ENCODE data around the gene FAM110C.
"Not testable (repeated sequence)": the region's sequence is repeated elsewhere in the genome, so short reads cannot be mapped to it uniquely, and the experiment has no call there.

FAM110C gene

DNA sequence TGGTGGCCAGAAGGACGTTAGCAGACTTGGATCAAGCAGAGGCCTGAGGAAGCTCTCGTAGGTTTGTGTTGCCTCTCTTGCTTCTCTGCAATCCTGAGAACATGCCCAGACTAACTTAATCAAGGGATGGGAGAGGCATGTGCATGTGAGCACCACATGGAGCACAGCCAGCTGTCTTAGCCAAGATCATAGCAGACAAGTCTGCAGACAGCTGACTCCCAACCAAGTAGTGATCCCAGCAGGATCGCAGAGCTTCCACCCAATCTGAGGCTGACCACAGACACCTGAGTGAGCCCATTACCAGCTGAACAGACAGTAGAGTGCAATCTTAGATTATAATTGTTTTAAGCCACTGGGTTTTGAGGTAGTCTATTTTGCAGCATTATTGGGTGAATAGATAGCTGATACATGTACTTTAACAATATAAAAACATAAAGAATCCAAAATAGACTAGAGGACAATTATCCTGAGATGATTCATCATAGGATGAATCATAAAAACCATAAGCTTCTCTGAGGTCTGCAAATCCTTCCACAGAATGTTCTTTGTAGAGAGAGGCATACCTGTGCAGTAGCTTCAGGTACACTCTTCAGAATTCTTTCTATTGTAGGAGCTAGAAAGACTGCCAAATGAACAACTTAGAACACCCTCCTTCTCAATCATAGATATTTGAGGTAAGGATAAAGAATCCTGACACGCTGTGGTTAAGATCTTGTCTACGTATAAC, 25.2 kb upstream of the FAM110C start:
- H3K27ac ChIP-seq (ENCODE audit: extremely low read depth, low read depth, low read length), result no peak overlapping the region
- CTCF ChIA-PET, result interaction anchor here (0.6 kb wide), 1 partner anchor 574 kb away, joined by 4 read pairs; no protein-coding TSS in a partner anchor

DNA sequence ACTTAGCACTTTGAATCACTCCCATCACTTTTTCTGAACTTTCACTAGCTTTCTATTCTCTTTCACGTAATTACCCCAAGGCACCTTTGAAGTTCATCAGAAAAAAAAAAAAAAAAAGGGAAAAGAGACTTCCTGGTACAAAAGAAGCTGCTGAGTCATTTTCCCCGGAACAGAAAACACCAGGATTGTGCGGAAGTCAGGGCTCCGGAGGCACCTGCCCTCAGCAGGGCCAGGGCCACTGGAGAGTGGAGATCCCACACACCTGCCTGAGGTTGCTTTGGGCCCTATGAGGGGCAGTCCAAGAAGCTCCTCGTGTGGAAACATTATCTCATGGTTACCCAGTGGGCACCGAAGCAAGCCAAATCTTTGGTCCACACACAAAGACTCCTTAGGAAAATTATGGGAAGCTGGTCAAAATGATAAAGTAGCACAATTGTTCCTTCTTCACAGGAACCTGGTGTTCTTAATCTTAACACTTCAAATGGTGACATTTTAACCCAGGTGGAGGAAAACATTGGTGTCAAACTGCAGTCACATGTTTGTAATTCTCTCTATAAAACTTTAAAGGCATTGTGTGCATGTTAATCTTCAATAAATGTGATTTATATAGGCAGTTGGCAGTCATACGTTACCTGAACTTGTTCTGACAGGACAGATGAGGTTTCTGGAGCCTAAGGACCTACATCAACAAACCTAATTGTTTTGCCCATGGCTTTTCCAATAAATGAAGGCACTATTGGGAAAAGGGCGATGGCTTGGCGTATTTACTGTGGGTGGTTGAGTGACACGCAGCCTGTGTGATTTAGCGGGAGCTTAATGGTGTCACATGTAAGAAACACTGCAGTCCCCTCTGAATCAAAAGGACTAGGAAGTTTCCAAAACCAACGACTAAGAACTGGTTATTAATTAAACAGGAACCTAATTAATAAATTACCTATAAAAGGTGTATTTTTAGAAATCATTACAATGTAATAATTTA, 23.4 kb upstream of the FAM110C start:
- Histone ChIP-seq H3K4me3 (ENCODE audit: low read depth, low read length) (no peak overlapping the region), H3K36me3 (ENCODE audit: control insufficient read depth in 2 of 2, insufficient read depth in 1 of 2, low read length in 2 of 2) (no peaks in the 10 kb centered on the region), H3K9me3 (ENCODE audit: control insufficient read depth, insufficient read depth, low read depth, low read length) (no peaks in the 10 kb centered on the region), H3K4me1 (ENCODE audit: control insufficient read depth, insufficient read depth, low read length) (no peaks in the 10 kb centered on the region), H3K27ac (ENCODE audit: extremely low read depth, low read depth, low read length) (no peak overlapping the region)
- TF ChIP-seq PRDM1 (tag by site-specific recombination; IDR thresholded peaks at IDR 0.05) (peak; percentile 63), ZNF747 (tag by site-specific recombination; IDR thresholded peaks at IDR 0.05) (no peak)
- ChIA-PET POLR2A (no interaction called here), CTCF (interaction anchor here (0.7 kb wide), 1 partner anchor 163 kb away, joined by 4 read pairs; no protein-coding TSS in a partner anchor)

More for the DNA sequence above, 25.2 kb upstream of the FAM110C start:
- POLR2A ChIA-PET, result no interaction called here
- Histone ChIP-seq H3K9me3 (ENCODE audit: control insufficient read depth, insufficient read depth, low read depth, low read length) (no peaks in the 10 kb centered on the region), H3K4me1 (ENCODE audit: control insufficient read depth, insufficient read depth, low read length) (no peaks in the 10 kb centered on the region), H3K36me3 (ENCODE audit: control insufficient read depth in 2 of 2, insufficient read depth in 1 of 2, low read length in 2 of 2) (no peaks in the 10 kb centered on the region), H3K4me3 (ENCODE audit: low read depth, low read length) (no peak overlapping the region)
- TF ChIP-seq ZNF629 (tag by site-specific recombination; IDR thresholded peaks at IDR 0.05) (no peak), BCL11A (tag by site-specific recombination; IDR thresholded peaks at IDR 0.05; ENCODE audit: low read depth) (no peak), SCRT2 (tag by site-specific recombination; IDR thresholded peaks at IDR 0.05) (no peak), ZNF843 (tag by site-specific recombination; IDR thresholded peaks at IDR 0.05) (no peak), ZNF146 (tag by site-specific recombination; IDR thresholded peaks at IDR 0.05) (no peak), ZNF394 (tag by site-specific recombination; IDR thresholded peaks at IDR 0.05; ENCODE audit: borderline replicate concordance) (no peak)
- TF ChIP-seq, protein P1, sequence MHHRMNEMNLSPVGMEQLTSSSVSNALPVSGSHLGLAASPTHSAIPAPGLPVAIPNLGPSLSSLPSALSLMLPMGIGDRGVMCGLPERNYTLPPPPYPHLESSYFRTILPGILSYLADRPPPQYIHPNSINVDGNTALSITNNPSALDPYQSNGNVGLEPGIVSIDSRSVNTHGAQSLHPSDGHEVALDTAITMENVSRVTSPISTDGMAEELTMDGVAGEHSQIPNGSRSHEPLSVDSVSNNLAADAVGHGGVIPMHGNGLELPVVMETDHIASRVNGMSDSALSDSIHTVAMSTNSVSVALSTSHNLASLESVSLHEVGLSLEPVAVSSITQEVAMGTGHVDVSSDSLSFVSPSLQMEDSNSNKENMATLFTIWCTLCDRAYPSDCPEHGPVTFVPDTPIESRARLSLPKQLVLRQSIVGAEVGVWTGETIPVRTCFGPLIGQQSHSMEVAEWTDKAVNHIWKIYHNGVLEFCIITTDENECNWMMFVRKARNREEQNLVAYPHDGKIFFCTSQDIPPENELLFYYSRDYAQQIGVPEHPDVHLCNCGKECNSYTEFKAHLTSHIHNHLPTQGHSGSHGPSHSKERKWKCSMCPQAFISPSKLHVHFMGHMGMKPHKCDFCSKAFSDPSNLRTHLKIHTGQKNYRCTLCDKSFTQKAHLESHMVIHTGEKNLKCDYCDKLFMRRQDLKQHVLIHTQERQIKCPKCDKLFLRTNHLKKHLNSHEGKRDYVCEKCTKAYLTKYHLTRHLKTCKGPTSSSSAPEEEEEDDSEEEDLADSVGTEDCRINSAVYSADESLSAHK (tag by site-specific recombination; IDR thresholded peaks at IDR 0.05), result no peak
- TF ChIP-seq, protein P2, sequence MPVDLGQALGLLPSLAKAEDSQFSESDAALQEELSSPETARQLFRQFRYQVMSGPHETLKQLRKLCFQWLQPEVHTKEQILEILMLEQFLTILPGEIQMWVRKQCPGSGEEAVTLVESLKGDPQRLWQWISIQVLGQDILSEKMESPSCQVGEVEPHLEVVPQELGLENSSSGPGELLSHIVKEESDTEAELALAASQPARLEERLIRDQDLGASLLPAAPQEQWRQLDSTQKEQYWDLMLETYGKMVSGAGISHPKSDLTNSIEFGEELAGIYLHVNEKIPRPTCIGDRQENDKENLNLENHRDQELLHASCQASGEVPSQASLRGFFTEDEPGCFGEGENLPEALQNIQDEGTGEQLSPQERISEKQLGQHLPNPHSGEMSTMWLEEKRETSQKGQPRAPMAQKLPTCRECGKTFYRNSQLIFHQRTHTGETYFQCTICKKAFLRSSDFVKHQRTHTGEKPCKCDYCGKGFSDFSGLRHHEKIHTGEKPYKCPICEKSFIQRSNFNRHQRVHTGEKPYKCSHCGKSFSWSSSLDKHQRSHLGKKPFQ (tag by site-specific recombination; IDR thresholded peaks at IDR 0.05), result no peak
- TF ChIP-seq, protein P3, sequence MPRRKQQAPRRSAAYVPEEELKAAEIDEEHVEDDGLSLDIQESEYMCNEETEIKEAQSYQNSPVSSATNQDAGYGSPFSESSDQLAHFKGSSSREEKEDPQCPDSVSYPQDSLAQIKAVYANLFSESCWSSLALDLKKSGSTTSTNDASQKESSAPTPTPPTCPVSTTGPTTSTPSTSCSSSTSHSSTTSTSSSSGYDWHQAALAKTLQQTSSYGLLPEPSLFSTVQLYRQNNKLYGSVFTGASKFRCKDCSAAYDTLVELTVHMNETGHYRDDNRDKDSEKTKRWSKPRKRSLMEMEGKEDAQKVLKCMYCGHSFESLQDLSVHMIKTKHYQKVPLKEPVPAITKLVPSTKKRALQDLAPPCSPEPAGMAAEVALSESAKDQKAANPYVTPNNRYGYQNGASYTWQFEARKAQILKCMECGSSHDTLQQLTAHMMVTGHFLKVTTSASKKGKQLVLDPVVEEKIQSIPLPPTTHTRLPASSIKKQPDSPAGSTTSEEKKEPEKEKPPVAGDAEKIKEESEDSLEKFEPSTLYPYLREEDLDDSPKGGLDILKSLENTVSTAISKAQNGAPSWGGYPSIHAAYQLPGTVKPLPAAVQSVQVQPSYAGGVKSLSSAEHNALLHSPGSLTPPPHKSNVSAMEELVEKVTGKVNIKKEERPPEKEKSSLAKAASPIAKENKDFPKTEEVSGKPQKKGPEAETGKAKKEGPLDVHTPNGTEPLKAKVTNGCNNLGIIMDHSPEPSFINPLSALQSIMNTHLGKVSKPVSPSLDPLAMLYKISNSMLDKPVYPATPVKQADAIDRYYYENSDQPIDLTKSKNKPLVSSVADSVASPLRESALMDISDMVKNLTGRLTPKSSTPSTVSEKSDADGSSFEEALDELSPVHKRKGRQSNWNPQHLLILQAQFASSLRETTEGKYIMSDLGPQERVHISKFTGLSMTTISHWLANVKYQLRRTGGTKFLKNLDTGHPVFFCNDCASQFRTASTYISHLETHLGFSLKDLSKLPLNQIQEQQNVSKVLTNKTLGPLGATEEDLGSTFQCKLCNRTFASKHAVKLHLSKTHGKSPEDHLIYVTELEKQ (tag by site-specific recombination; IDR thresholded peaks at IDR 0.05; ENCODE audit: borderline replicate concordance), result no peak

DNA sequence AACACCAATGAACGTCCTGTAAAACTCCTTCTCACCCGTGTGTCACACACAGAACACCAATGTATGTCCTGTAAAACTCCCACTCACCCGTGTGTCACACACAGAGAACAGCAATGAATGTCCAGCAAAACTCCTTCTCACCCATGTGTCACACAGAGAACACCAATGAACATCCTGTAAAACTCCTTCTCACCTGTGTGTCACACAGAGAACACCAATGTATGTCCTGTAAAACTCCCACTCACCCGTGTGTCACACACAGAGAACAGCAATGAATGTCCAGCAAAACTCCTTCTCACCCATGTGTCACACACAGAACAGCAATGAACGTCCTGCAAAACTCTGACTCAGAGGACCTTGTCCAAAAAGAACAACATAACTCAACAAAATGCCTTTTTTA, 22.3 kb upstream of the FAM110C start:
- H3K4me1 ChIP-seq (ENCODE audit: control insufficient read depth, insufficient read depth, low read length); H3K9me3 ChIP-seq (ENCODE audit: control insufficient read depth, insufficient read depth, low read depth, low read length); CTCF ChIA-PET; POLR2A ChIA-PET; H3K4me3 ChIP-seq (ENCODE audit: low read depth, low read length); H3K27ac ChIP-seq (ENCODE audit: extremely low read depth, low read depth, low read length); H3K36me3 ChIP-seq (ENCODE audit: control insufficient read depth in 2 of 2, insufficient read depth in 1 of 2, low read length in 2 of 2): not testable (repeated sequence)
